Breast epithelium (tissue), 3 donors: ENCODE results near the gene PPP1CA.

Experiments
- CTCF ChIP-seq, 3 donors: fragments of 450-650 bp; IDR thresholded peaks; one replicate each; pipeline ENCODE4 v1.5.1; 2016 to 2017; ENCODE audit warnings: antibody characterized with exemption in 3 of 3, mild to moderate bottlenecking in 3 of 3, moderate library complexity in 3 of 3
- POLR2AphosphoS5 ChIP-seq, 3 donors: sonication (generic); formaldehyde crosslinking; IDR thresholded peaks; one replicate each; pipeline ENCODE4 v1.6.1; 2017; ENCODE audit warnings: antibody characterized with exemption in 3 of 3

GRCh38 chr11:67408437-67409200 lies 7.0 kb upstream of the PPP1CA start:
- TF ChIP-seq POLR2AphosphoS5 (IDR thresholded peaks at IDR 0.05) (no peak), CTCF (IDR thresholded peaks at IDR 0.05) (no peak)
